Activated T-cell treated with anti-CD3 and anti-CD28 coated beads for 24 hours (primary cell): Measurements from ENCODE around the gene CBX4.
A peak's percentile ranks its signal among the peaks of the same experiment; 100 is the strongest.

Source experiments
- DNase-seq: peaks from one replicate; pipeline ENCODE4 v3.0.0-alpha.2; 2020; ENCODE audit warnings: low read depth

CBX4 gene

DNA sequence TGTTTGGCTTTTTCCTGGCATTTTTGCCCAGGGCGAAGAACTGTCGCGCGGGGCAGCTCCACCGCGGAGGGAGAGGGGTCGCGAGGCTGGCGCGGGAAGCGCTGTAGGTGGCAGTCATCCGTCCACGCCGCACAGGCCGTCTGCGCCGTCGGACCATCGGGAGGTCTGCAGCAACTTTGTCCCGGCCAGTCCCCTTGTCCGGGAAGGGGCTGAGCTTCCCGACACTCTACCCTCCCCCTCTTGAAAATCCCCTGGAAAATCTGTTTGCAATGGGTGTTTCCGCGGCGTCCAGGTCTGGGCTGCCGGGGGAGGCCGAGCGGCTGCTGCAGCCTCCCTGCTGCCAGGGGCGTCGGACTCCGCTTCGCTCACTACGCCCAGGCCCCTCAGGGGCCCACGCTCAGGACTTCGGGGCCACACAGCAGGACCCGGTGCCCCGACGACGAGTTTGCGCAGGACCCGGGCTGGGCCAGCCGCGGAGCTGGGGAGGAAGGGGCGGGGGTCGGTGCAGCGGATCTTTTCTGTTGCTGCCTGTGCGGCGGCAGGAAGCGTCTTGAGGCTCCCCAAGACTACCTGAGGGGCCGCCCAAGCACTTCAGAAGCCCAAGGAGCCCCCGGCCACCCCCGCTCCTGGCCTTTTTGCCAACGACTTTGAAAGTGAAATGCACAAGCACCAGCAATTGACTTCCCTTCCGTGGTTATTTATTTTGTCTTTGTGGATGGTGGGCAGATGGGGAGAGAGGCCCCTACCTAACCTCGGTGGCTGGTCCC lies 2.3 kb upstream of the CBX4 start:
- DNase-seq, result no peak

DNA sequence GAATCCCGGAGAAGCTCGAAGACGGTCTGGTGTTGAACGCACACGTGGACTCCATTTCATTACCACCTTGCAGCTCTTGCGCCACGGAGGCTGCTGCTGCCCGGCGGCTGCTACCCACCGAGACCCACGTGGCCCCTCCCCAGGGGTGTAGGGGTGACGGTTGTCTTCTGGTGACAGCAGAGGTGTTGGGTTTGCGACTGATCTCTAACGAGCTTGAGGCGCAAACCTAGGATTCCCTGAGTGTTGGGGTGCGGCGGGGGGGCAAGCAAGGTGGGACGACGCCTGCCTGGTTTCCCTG lies 1.7 kb upstream of the CBX4 start:
- no peak for DNase-seq

DNA sequence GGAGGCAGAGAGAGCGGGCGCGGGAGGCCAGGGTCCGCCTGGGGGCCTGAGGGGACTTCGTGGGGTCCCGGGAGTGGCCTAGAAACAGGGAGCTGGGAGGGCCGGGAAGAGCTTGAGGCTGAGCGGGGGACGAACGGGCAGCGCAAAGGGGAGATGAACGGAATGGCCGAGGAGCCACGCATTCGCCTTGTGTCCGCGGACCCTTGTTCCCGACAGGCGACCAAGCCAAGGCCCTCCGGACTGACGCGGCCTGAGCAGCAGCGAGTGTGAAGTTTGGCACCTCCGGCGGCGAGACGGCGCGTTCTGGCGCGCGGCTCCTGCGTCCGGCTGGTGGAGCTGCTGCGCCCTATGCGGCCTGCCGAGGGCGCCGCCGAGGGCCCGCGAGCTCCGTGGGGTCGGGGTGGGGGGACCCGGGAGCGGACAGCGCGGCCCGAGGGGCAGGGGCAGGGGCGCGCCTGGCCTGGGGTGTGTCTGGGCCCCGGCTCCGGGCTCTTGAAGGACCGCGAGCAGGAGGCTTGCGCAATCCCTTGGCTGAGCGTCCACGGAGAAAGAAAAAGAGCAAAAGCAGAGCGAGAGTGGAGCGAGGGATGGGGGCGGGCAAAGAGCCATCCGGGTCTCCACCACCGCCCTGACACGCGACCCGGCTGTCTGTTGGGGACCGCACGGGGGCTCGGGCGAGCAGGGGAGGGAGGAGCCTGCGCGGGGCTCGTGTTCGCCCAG lies 1.2 kb upstream of the CBX4 start:
- no peak for DNase-seq

DNA sequence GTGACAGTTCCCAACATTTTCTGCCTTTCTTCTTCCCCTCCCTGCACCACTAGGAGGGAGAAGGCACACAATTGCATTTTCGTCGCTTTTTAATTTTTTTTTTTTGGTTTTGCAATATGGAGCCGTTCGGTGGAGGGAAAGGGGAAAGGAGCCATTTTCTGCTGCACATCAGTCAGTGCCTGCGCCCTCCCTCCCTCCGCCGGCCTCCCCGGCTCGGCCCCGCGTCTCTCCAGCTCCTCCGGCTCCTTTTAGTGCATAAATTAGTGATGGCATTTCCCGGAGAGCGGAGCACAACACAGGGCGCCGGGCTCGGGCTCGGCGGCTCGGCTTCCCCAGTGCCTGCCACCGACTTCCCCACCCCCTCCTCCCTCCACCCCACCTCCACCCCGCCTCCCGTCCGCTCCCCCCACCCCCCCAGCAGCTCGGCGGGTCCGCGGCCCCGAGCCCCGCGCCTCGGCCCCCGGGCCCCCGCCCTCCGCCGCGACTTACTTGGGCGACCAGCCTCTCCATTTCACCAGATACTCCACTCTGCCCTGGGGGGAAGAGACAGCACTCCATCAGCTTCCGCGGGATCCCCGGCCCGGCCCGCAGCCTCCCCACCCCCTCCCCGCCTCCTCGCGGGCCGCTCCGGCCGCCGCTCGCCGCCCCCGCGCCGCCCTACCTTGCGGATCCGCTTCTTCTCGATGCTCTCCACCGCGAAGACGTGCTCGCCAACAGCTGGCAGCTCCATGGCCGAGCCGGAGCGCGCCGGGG lies 542 bp downstream of the CBX4 start:
- peak; percentile 38 for DNase-seq

DNA sequence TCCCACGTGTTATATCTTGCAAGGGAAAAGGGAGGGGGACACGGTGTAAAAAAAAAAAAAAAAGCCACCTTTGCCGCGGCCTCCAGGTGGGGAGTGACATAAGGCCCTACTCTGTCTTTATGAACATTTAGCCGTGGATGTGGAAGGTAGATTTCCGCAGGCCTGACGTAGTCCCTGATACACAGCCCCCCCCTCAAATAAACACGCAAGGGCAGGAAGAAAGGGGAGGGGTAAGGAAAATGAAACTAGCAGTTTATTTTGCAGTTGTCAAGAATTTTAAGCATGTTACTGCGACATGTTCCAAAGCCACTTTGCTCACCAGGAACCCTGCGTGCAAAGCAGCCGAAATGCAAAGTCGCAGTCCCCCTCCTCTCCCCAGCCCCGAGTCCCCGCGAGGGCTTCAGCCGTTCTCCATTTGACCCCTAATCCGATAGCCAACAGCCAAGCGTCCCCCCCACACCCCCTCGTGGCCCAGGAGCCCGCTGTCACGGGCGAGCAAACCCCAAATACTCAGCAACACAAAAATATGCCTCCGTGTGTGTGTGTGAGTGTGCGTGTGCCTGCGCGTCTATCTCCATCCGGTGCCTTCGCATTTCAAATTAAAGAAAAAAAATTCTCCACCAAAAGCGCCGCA lies 1.2 kb downstream of the CBX4 start:
- DNase-seq, result no peak

DNA sequence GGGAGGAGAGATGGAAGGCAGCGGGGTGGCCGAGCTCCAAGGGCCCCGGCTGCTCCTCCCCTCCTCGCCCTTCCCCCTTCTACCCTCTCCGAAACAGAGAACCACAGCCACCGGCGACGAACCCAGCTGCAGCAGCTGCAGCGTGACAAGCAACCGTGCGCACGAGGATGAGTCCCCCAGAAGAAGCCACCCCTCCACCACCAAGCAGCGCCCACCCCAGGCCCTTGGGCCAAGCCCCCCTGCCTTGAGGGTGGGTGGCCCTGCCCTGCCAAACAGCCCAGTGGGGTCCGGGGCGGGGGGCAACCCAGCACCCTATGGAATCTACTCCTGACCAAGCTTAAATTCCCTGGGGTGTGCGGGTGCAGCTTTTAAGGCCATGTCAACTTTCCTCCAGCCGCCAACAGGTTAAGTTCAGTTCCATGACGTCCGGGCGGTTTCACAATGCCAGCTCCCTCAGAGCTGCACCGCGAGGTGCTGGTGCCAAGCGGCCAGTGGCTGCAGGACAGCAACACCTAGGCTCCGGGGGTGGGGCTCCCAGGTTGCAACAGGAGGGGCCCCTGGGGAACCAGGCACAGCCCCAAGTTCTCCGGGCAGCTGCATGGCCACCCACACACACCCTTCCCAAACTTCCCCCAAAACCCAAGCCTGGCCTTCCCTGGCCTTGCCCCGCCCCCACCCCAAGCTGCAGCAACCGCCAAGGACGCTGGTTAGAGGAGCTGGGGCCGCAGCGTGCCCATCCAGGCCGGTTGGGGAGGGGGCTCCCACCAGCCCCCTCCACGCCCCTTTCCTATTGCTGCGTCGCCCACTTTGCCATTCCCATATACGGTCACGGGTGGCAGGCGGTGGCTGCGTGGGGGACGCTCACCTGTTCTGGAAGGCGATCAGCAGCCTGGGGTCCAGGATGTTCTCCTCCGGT lies 2.0 kb downstream of the CBX4 start:
- peak; percentile 24 for DNase-seq

DNA sequence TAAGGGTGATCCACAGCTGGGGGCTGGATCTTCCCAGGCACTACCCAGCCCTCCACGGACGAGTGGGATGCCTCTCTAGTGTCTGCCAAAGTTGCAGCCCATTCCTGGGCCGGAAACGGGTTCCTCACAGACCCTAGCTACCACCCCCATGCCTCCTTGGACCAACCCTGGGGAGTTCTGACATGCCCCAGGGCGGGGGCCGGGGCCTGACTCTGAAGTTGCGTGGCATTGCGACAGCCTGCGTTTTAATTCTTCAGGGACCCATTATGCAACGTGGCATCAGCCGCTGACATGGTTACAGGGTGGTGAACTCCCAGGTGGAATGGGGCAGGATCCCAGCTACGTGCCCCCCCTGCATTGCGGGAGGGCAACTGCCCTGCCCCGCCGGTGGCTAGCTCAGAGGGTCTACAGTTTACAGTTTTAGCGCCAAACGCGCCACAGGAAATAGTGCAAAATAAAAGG lies 2.7 kb downstream of the CBX4 start:
- DNase-seq, result no peak

DNA sequence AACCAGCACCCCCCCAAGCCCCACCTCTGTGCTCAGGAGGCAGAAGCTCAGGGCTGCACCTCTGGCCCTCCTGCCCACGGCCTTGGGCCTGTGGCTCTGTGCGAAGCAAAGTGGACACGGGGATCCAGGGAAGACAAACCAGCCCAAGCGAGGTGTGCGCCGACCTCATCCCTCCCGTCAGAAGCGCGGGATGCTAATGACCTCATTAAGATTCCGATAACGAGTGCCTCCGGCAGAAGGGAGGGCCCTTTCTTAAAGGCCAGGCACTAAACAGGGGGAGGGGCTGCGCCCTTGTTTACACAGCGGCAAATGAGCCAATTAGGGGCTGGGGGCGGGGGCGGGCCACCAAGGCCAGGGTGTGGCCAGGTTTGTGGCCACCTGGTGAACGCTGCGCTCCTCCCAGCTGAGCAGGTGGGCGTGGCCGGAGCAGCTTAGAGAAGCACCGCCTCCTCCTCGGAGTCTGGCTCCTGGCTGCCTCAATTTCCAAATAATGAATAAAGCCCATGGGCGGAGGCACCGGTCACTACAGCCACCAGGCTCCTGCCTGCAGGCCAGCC lies 3.2 kb downstream of the CBX4 start:
- DNase-seq, result no peak

DNA sequence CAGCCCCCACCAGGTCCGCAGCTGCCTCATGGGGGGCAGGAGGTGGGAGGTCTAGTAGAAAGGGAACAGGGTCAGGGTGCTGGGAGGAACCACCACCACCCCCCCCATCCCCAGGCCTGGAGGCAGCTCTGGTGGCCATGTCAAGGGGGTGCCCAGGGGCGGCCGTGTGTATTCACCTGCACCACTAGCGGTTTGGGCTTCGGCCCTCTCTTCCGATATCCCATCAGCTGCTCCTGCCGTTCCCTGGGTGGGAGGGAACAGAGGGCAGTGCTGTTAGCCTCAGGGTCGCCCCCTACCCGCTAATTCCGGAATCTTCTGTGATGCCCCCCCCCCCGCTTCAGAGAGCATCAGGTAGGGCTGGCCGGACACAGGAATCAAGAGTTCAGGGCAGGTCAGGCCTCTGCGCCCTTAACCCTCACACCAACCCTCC lies 3.8 kb downstream of the CBX4 start:
- no peak for DNase-seq

DNA sequence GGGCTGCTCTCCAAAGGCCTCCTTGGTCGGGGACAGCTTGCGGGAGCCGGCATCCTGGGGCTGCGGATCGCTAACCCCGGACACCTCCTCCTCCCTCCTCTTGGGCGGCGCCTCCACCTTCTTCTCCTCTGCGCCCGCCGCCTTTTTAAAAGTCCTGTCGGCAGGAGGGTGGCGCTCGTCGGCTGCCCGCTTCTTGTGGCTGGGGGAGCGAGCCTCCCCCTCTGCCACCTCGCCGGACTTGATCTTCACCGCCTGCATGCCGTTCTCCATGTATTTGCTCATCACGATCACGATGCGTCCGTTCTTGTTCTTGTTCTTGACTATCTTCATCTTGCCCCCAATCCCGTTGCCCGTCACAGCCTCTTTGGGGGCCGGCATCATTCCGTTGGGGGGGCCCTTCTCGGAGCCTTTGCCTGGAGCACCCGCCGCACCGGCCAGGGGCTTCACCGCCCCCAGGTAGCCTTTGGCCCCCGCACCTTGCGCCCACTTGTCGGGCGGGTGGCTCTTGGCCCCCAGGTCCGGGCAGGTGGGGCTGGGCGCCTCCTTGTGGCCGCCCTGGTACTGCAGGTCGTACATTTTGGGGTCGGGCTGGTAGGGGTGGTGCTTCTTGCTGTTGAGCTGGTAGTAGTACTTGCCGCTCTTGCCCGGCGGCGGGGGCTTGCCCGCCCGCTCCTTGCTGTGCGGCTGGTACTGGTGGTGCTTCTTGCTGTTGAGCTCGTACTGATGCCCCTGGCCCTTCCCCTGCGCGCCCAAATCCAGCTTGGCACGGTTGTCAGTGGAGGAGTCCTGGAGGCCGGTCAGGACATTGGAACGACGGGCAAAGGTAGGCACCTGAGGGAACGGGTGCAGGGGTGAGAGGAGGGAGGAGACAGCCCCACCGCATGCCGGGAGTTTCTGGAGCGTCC lies 4.4 kb downstream of the CBX4 start:
- DNase-seq, result no peak

DNA sequence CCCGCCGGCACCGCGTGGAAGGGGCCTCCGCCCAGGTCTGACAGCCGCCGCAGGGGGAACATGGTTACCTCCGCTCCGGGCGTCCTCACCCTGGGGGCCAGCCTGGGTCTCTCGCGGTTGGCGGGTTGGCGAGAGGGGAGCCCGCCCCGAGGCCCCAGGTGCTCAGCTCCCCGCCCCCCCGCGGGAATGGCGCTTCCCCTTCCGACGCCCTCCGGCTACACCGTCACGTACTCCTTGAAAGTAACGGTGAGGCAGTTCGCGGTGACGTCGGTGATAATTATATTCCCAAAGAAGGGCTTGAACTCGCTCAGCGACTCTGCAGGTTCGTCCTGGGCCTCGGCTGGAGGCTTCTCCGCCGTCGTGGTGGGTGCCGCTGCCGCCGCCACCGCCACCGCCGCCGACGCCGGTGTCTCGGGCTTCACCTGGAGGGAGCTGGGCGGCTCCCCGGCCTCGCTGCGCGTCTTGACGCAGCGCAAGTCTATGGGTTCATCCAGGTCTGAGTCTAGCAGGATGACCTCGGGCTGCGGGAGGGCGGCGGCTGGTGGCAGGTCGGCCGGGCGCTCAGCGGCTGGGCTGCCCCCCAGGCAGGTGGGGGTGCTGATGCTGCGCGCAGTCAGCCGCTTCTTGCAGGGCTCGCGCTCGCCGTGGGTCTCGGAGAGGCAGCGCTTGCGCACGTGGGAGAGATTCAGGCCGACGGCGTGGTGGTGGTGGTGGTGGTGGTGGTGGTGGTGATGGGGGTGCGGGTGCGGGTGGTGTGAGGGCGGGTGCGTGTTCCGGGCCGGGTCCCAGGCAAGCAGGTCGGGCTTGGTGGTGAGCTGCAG lies 5.3 kb downstream of the CBX4 start:
- no peak for DNase-seq

DNA sequence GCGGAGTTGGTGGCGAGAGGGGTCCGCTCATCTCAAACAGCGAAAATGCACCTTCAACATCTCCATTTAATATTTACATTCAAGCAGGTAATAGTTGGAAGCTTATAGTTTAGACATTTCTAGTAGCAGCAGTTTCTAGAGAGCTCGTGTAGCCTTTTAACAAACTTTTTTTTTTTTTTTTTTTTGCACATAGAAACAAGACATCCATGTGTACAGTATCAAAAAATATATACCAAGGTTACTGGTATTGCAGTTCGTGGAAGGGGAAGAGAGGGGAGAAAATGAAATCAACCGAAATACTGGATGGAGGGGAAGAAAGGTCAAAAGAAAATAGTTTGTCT lies 6.2 kb downstream of the CBX4 start:
- DNase-seq, result no peak

DNA sequence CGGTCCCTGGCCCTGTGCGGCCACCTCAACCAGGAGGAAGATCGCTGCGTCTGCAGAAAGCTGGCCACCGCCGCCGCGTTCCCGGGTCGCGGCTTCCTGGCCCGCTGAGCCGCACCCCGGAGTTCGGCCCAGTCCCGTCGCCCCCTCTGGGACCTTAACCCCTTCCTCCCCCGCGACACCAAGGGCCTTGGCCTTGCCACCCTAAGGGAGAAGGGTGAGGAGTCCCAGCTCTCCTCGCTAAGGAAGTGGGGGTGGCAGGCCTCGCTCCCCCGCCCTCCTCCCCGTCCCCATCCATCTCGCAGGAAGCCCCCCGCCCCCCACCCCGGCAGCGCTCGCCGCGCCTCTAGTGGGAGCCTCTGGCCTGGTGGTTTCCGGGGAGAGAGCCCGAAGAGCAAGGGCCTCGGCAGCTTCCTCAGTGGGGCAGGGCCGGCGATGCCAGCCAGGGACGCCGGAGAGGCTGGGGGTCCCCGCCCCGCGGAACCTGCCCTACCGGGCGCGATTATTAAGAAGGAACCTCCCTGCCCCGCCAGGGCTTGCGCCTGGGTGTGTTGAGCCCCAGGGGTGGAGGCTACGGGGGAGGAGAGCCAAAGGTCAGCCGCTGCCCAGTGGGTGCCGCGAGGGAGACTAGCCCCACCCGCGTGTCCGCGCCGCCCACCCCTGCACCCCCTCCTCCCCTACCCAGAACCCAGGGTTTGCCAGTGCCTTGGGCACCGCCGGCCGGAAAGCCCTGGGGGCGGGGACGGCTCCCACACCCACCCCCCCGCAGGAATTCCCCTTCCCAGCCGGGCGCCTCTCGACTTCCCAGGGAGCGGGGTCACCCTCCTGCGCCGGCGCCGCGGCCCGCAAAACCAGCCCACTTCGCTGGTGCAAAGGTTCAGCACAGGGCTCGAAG lies 6.8 kb downstream of the CBX4 start:
- no peak for DNase-seq

DNA sequence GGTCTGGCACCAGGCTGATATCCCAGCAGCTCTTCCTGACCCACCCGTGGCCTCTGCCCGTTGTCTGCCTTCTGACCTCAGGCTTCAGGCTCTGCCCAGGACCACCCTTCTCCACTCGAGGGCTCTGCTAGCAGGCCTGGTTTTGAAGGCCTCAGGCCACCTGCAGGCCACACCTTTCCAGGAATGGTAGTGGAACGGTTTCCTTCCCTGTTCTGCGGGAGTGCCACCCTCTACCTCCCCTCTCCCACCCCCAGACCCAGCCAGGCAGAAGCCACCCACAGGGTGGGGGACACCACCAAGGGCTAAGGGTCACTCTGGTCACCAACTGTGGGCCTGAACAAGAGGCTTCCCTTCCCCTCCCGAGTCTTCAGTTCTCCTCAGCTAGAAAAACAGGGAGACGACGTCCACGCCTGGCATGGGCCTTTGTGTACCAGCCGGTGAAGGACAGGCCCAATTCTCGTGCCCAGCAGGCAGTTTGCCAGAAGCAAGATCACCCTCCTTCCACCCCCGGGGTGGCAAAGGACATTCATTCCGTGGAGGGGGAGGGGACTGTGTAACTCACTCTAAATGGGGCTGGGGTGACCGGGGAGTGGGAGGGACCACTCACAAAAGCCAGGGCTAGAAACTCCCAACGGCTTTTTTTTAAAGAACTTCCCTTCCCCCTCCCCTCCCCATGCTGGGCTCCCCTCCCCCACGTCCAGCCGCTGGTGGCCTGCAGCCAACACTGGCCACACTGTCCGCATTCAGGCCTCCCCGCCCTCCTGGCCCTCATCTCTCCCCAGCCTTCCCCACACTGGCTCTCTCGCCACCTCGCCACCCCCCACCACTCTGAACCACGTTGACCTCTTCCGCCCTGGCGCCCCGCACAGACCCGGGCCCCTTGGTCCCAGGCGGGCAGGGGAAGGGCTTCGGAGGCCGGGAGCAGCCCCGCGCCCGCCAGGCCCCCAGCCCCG lies 7.7 kb downstream of the CBX4 start:
- DNase-seq, result no peak

DNA sequence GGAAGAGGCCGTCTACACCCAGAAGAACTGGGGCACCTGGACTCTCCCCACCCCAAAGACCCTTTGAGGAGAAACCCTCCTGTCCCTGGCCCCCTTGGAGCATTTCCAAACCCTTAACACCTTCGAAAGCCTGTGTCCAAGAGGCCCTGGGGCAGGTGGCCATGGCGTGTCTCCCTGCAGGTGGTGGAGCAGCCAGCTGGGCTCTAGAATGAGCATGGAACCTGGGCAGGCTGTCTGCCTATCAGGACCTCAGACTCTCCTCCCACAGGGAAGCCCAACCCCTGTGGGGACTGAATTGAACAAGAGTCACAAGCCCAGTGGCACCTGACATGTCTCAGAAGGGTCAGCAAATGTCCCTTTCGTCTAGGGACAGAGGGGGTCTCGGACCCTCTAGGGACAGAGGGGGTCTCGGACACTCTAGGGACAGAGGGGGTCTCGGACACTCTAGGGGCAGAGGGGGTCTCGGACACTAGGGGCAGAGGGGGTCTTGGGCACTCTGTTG lies 8.4 kb downstream of the CBX4 start:
- DNase-seq, result no peak

DNA sequence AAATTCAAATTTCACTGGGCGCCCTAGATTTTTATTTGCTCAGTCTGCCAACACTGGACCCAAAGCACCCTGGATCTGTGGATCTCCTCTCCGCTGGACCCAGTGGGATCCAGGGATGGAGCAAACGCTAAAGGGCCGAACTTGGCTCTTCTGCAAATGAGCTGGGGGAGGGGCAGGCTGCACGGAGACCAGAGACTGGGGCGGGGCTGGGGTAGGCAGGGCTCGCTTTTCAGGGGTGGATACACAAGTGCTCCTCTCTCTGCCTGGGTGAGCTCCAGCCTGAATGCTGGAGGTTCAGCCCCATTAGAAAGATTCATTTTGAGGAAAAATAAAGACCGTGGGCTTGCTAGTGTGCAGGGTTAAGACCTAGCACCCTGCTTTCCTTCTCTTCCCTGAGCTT lies 8.9 kb downstream of the CBX4 start:
- DNase-seq, result no peak

DNA sequence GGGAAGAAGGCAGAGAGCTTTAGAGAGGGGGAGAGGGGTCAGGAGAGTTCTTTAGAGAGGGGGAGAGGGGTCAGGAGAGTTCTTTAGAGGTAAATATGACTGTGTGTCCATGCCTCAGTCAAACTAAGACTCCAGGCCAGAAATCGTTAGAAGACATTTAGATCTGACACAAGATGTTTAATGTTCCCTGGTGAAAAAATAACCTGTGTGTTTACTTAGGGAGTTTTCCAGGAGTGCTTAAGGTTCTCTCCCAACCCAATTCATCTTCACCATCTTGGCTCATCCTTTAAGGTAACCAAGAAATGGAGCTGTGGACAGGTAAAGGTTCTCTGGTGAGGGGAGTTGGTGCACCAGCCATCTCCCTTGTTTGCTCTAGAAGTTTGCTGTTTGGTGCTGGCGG lies 9.8 kb downstream of the CBX4 start:
- no peak for DNase-seq
